HL-60 (cell line): Measurements from ENCODE around the gene CDH6.

Experiments used
- DNase-seq, 2 experiments: peaks; one replicate each; pipeline ENCODE4 v3.0.0-alpha.2; 2010 to 2020; ENCODE audit warnings: low read depth in 1 of 2, low spot score in 1 of 2
- H3K27ac ChIP-seq: fragments of 250-450 bp; sonication (Bioruptor Pico); replicated peaks from 2 replicates; pipeline ENCODE4 v1.5.1; 2020; ENCODE audit warnings: mild to moderate bottlenecking, moderate library complexity
- H3K27me3 ChIP-seq: fragments of 250-450 bp; sonication (Bioruptor Pico); 2 replicates; pipeline ENCODE4 v1.5.1; 2021; ENCODE audit warnings: mild to moderate bottlenecking, moderate library complexity; ENCODE audit not compliant: insufficient read depth, poor library complexity, severe bottlenecking
- H3K4me3 ChIP-seq: replicated peaks from 2 replicates; pipeline ENCODE4 v1.5.1; 2011; ENCODE audit warnings: mild to moderate bottlenecking, control low read depth, low read length; ENCODE audit not compliant: insufficient read depth
- CTCF ChIP-seq: IDR thresholded peaks from one replicate; pipeline ENCODE4 v1.5.1; 2011; ENCODE audit warnings: low read length, control low read depth, inconsistent platforms; ENCODE audit not compliant: insufficient read depth
- GABPA ChIP-seq: IDR thresholded peaks from 2 replicates; pipeline ENCODE4 v1.6.1; 2012; ENCODE audit warnings: low read depth
- POLR2AphosphoS5 ChIP-seq: IDR thresholded peaks from 2 replicates; pipeline ENCODE4 v1.6.1; 2012; ENCODE audit warnings: low read depth
- SPI1 ChIP-seq: IDR thresholded peaks from 2 replicates; pipeline ENCODE4 v1.6.1; 2012; ENCODE audit warnings: low read depth, mild to moderate bottlenecking, borderline replicate concordance
- TF ChIP-seq, protein P1 (sequence below): IDR thresholded peaks from 2 replicates; pipeline ENCODE4 v1.6.1; 2012; ENCODE audit warnings: low read depth; ENCODE audit not compliant: insufficient replicate concordance

The CDH6 gene

DNA sequence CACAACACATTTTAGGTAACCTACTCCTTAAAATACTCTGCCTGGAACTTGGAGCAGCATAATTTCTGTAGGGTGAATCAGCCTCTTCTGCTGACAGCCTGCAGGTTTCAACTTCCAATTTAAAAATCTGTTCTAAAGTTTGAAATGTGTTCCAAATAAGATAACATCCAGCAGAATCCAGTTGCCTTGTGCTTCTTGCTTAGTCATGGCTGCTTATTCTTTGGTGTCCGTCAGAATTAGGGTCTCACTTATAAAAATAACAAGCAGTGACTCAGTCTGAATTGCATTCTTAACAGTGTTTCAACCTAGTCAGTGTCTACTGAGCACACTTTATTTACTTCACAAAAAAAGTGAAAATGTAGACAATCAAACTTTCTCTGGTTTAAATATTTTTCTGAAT, 3.7 kb downstream of the CDH6 start:
- Histone ChIP-seq H3K4me3 (no peak overlapping the region), H3K27ac (no peak overlapping the region), H3K27me3 (peaks cover 32% of the 10 kb centered on the region)
- no peak for TF ChIP-seq GABPA
- TF ChIP-seq CTCF: no peak
- TF ChIP-seq SPI1: no peak
- TF ChIP-seq POLR2AphosphoS5: no peak
- TF ChIP-seq, protein P1, sequence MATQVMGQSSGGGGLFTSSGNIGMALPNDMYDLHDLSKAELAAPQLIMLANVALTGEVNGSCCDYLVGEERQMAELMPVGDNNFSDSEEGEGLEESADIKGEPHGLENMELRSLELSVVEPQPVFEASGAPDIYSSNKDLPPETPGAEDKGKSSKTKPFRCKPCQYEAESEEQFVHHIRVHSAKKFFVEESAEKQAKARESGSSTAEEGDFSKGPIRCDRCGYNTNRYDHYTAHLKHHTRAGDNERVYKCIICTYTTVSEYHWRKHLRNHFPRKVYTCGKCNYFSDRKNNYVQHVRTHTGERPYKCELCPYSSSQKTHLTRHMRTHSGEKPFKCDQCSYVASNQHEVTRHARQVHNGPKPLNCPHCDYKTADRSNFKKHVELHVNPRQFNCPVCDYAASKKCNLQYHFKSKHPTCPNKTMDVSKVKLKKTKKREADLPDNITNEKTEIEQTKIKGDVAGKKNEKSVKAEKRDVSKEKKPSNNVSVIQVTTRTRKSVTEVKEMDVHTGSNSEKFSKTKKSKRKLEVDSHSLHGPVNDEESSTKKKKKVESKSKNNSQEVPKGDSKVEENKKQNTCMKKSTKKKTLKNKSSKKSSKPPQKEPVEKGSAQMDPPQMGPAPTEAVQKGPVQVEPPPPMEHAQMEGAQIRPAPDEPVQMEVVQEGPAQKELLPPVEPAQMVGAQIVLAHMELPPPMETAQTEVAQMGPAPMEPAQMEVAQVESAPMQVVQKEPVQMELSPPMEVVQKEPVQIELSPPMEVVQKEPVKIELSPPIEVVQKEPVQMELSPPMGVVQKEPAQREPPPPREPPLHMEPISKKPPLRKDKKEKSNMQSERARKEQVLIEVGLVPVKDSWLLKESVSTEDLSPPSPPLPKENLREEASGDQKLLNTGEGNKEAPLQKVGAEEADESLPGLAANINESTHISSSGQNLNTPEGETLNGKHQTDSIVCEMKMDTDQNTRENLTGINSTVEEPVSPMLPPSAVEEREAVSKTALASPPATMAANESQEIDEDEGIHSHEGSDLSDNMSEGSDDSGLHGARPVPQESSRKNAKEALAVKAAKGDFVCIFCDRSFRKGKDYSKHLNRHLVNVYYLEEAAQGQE: no peak
- DNase-seq: no peak

- no peaks in the 10 kb centered on the region for H3K27me3 ChIP-seq
- DNase-seq: no peak
- no peak for TF ChIP-seq CTCF
- no peak for TF ChIP-seq POLR2AphosphoS5
- TF ChIP-seq, protein P1: no peak
- TF ChIP-seq SPI1: no peak
- no peak for TF ChIP-seq GABPA
- no peak overlapping the region for H3K4me3 ChIP-seq
- H3K27ac ChIP-seq: no peak overlapping the region
These were observed 11.5 kb downstream of the CDH6 start for GRCh38 chr5:31204958-31205357.

DNA sequence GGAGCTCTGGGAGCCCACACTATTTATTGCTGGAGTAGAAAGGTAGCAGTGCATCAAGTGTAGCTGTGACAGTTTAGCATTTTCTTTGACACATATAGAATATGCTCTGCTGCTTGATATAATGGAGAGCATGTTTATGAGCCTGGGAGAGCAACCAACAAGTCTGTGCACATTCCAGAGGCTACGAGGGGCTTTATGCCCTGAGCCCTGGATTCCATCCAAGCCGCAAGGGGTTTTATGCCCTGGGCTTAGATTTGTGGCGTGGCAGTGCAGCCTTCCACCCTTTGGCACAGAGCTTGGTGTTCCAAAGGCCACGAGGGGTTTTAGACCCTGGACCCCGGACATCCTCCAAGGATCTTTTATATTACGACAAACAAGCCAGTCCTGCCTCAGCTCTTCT, 14.6 kb downstream of the CDH6 start:
- TF ChIP-seq CTCF (no peak), SPI1 (no peak), POLR2AphosphoS5 (no peak), GABPA (no peak)
- TF ChIP-seq, protein P1: no peak
- no peaks in the 10 kb centered on the region for H3K27me3 ChIP-seq

More for the DNA sequence above, 14.6 kb downstream of the CDH6 start:
- DNase-seq: no peak
- H3K27ac ChIP-seq: no peak overlapping the region
- no peak overlapping the region for H3K4me3 ChIP-seq
